Right cardiac atrium (tissue), 5 donors: ENCODE measurements around the gene DCBLD1. TPM values are rescaled to one million over a fixed set of nuclear protein-coding genes. Genes with fewer than 3 reads are reported as not detected.
A peak's percentile ranks its signal among the peaks of the same experiment; 100 is the strongest.

Source experiments
- ATAC-seq, 2 donors: fragments of 200-7000 bp; cut with Tn5 transposase; one replicate each; pipeline versions ENCODE4 v1.8.0 to v1.9.1; 2020; ENCODE audit warnings: moderate library complexity in 2 of 2, mild to moderate bottlenecking in 1 of 2
- DNase-seq, 3 donors: peaks; one replicate each; pipeline ENCODE4 v3.0.0-alpha.2; 2020
- H3K27ac ChIP-seq: one replicate; pipeline ENCODE4 v1.5.1; 2013; ENCODE audit warnings: mild to moderate bottlenecking, low read length, control low read depth, moderate library complexity
- H3K27me3 ChIP-seq: one replicate; pipeline ENCODE4 v1.6.1; 2013; ENCODE audit not compliant: control insufficient read depth, insufficient read depth
- H3K4me1 ChIP-seq: one replicate; pipeline ENCODE4 v1.6.1; 2013; ENCODE audit warnings: low read length; ENCODE audit not compliant: control insufficient read depth, insufficient read depth
- H3K4me3 ChIP-seq: one replicate; pipeline ENCODE4 v1.5.1; 2013; ENCODE audit warnings: low read length, control low read depth
- H3K9me3 ChIP-seq: one replicate; pipeline ENCODE4 v1.6.1; 2013; ENCODE audit warnings: low read length; ENCODE audit not compliant: control insufficient read depth
- WGBS: extraction: QIAGEN DNeasy Blood & Tissue Kit; methylation state at CpG from one replicate; pipeline ENCODE4 v1.1.7; 2013; 5-methylcytosine and 5-hydroxymethylcytosine counted together
- intact Hi-C, 4 donors: fragments of 100-400 bp; cut with DNase I; formaldehyde crosslinking; loops; one replicate each; pipeline versions ENCODE4 v1.11.0 to v1.14.0; 2022 to 2023
- polyA plus RNA-seq: library from polyadenylated mRNA; stranded (reverse); fragments of 200-250 nt; gene quantifications from one replicate; pipeline ENCODE4 v1.2.3, GENCODE V29; 2013
- total RNA-seq, 4 donors: library from RNA; stranded (reverse); fragmentation: NEBNext Ultra II Directional; extraction: Animal tissue kit (Norgen Biotek cat#: 25700); gene quantifications; one replicate each; pipeline ENCODE4 v1.2.1, GENCODE V29; 2021
- donor health status: healthy with polysubstance abuse.
- donor health status: DM: no; HTN: yes; CAD: no.
- donor health status: DM: no; HTN: no; CAD: no.
- donor health status: DM: no; HTN: yes; CAD: no; lungs with severe emphysema.
- donor health status: DM: yes; HTN: yes; CAD: no.

The DCBLD1 gene
- total and polyA plus RNA-seq, 5 donors = 3.2 to 5.7 (median 3.9) TPM

GRCh38 chr6:117558818-117559217 lies 76.3 kb downstream of the DCBLD1 start:
- Histone ChIP-seq H3K27me3 (no peaks in the 10 kb centered on the region), H3K4me3 (no peak overlapping the region), H3K4me1 (no peaks in the 10 kb centered on the region), H3K27ac (no peak overlapping the region), H3K9me3 (no peaks in the 10 kb centered on the region)
- DNase-seq = no peak
- intact Hi-C loops = loop anchor here (5.0 to 10.0 kb wide), 4 partner anchors 82 to 214 kb away; no protein-coding TSS in a partner anchor
- WGBS = 90% methylated on average over 4 of the region's 4 CpGs
- no peak for ATAC-seq

GRCh38 chr6:117559299-117559698 lies 76.8 kb downstream of the DCBLD1 start:
- intact Hi-C loops = loop anchor here (5.0 to 10.0 kb wide), 4 partner anchors 82 to 214 kb away; no protein-coding TSS in a partner anchor
- 78% methylated on average over 4 of the region's 4 CpGs for WGBS
- no peaks in the 10 kb centered on the region for H3K27me3 ChIP-seq
- no peak for ATAC-seq
- H3K9me3 ChIP-seq = no peaks in the 10 kb centered on the region
- no peak for DNase-seq
- no peak overlapping the region for H3K27ac ChIP-seq
- no peaks in the 10 kb centered on the region for H3K4me1 ChIP-seq
- no peak overlapping the region for H3K4me3 ChIP-seq

GRCh38 chr6:117561128-117561527 lies 78.7 kb downstream of the DCBLD1 start:
- intact Hi-C loops = no loop called here
- Histone ChIP-seq H3K4me3 (no peak overlapping the region), H3K27ac (no peak overlapping the region), H3K9me3 (no peaks in the 10 kb centered on the region), H3K27me3 (no peaks in the 10 kb centered on the region), H3K4me1 (no peaks in the 10 kb centered on the region)
- DNase-seq (no peak), ATAC-seq (no peak)
- WGBS = 69% methylated on average over 3 of the region's 3 CpGs

- WGBS = 70% methylated on average over 1 of the region's 1 CpG
- Histone ChIP-seq H3K9me3 (no peaks in the 10 kb centered on the region), H3K4me3 (no peak overlapping the region), H3K27me3 (no peaks in the 10 kb centered on the region), H3K27ac (no peak overlapping the region), H3K4me1 (no peaks in the 10 kb centered on the region)
- DNase-seq = no peak
- intact Hi-C loops = no loop called here
- ATAC-seq = no peak
Observed at GRCh38 chr6:117564681-117565080, 82.2 kb downstream of the DCBLD1 start.

GRCh38 chr6:117568247-117568646 lies 85.8 kb downstream of the DCBLD1 start:
- Histone ChIP-seq H3K4me3 (no peak overlapping the region), H3K27ac (no peak overlapping the region), H3K4me1 (no peaks in the 10 kb centered on the region), H3K9me3 (no peaks in the 10 kb centered on the region), H3K27me3 (no peaks in the 10 kb centered on the region)
- no peak for DNase-seq
- intact Hi-C loops = no loop called here
- 97% methylated on average over 2 of the region's 2 CpGs for WGBS
- no peak for ATAC-seq

GRCh38 chr6:117568831-117569410 lies 86.4 kb downstream of the DCBLD1 start:
- DNase-seq (no peak), ATAC-seq (no peak)
- intact Hi-C loops = no loop called here
- Histone ChIP-seq H3K4me1 (no peaks in the 10 kb centered on the region), H3K27me3 (no peaks in the 10 kb centered on the region), H3K4me3 (no peak overlapping the region), H3K27ac (no peak overlapping the region), H3K9me3 (no peaks in the 10 kb centered on the region)
- 0% methylated on average over 1 of the region's 1 CpG for WGBS

GRCh38 chr6:117573006-117573680 lies 90.7 kb downstream of the DCBLD1 start:
- no peaks in the 10 kb centered on the region for H3K9me3 ChIP-seq
- DNase-seq (no peak), ATAC-seq (no peak)
- intact Hi-C loops = no loop called here
- H3K27ac ChIP-seq = no peak overlapping the region
- H3K27me3 ChIP-seq = no peaks in the 10 kb centered on the region
- 90% methylated on average over 5 of the region's 5 CpGs for WGBS
- H3K4me1 ChIP-seq = no peaks in the 10 kb centered on the region
- H3K4me3 ChIP-seq = no peak overlapping the region

GRCh38 chr6:117574198-117574597 lies 91.7 kb downstream of the DCBLD1 start:
- Histone ChIP-seq H3K27me3 (no peaks in the 10 kb centered on the region), H3K9me3 (no peaks in the 10 kb centered on the region), H3K4me1 (no peaks in the 10 kb centered on the region), H3K4me3 (no peak overlapping the region), H3K27ac (no peak overlapping the region)
- intact Hi-C loops = no loop called here
- no peak for ATAC-seq
- 89% methylated on average over 4 of the region's 4 CpGs for WGBS
- DNase-seq = no peak

- intact Hi-C loops = no loop called here
- no peak overlapping the region for H3K27ac ChIP-seq
- no peaks in the 10 kb centered on the region for H3K4me1 ChIP-seq
- no peak for DNase-seq
- no peaks in the 10 kb centered on the region for H3K9me3 ChIP-seq
- no peaks in the 10 kb centered on the region for H3K27me3 ChIP-seq
- H3K4me3 ChIP-seq = no peak overlapping the region
- ATAC-seq = no peak
Observed at GRCh38 chr6:117585647-117586046, 103.2 kb downstream of the DCBLD1 start.

GRCh38 chr6:117590447-117590846 lies 108.0 kb downstream of the DCBLD1 start:
- no peaks in the 10 kb centered on the region for H3K9me3 ChIP-seq
- ATAC-seq = no peak
- intact Hi-C loops = no loop called here
- H3K27me3 ChIP-seq = no peaks in the 10 kb centered on the region
- H3K27ac ChIP-seq = no peak overlapping the region
- WGBS = 83% methylated on average over 5 of the region's 5 CpGs
- no peak for DNase-seq
- H3K4me3 ChIP-seq = no peak overlapping the region
- no peaks in the 10 kb centered on the region for H3K4me1 ChIP-seq

- ATAC-seq (peak in 1 of 2 donors; percentile 39), DNase-seq (no peak)
- Histone ChIP-seq H3K27me3 (no peaks in the 10 kb centered on the region), H3K9me3 (no peaks in the 10 kb centered on the region), H3K4me3 (no peak overlapping the region), H3K27ac (no peak overlapping the region), H3K4me1 (no peaks in the 10 kb centered on the region)
- intact Hi-C loops = no loop called here
- 76% methylated on average over 3 of the region's 3 CpGs for WGBS
Observed at GRCh38 chr6:117591405-117591804, 108.9 kb downstream of the DCBLD1 start.
